Common myeloid progenitor, CD34-positive (primary cell): Measurements from ENCODE around the gene DPEP3. TPM values are rescaled to one million over a fixed set of nuclear protein-coding genes. Genes with fewer than 3 reads are reported as not detected.
A peak's percentile ranks its signal among the peaks of the same experiment; 100 is the strongest.

Source experiments
- CTCF ChIA-PET: fragments of 350-600 bp; sonication (Branson Sonifier 250); formaldehyde crosslinking; loops from one replicate; lab custom pipeline; 2021; ENCODE audit warnings: antibody characterized with exemption; lab: Charles Lee
- POLR2A ChIA-PET: fragments of 350-600 bp; sonication (Branson Sonifier 250); formaldehyde crosslinking; loops from one replicate; lab custom pipeline; 2021; ENCODE audit warnings: antibody characterized with exemption; lab: Charles Lee
- DNase-seq, 3 donors: peaks; one replicate each; pipeline versions ENCODE4 v3.0.0 to v3.0.0-alpha.2; 2013
- H3K27ac ChIP-seq, 2 experiments: 1 replicate in 1 of 2; 2 replicates in 1 of 2; pipeline ENCODE4 v1.7.0; 2013; ENCODE audit warnings: inconsistent platforms in 2 of 2, low read length in 2 of 2, mild to moderate bottlenecking in 2 of 2, low read depth in 1 of 2, moderate library complexity in 1 of 2; ENCODE audit not compliant: severe bottlenecking in 2 of 2, insufficient read depth in 1 of 2, poor library complexity in 1 of 2
- H3K27me3 ChIP-seq, 5 experiments: replicated peaks in 2 of 5; 1 replicate in 3 of 5; 2 replicates in 2 of 5; pipeline versions ENCODE4 v1.6.1 to v1.7.0; 2013; ENCODE audit warnings: low read length in 4 of 5, mild to moderate bottlenecking in 2 of 5, moderate library complexity in 2 of 5, inconsistent platforms in 1 of 5; ENCODE audit not compliant: insufficient read depth in 5 of 5, control insufficient read depth in 4 of 5
- H3K36me3 ChIP-seq, 4 experiments: 1 replicate in 2 of 4; 2 replicates in 2 of 4; pipeline versions ENCODE4 v1.6.1 to v1.7.0; 2013; ENCODE audit warnings: low read length in 3 of 4, control low read depth in 1 of 4, mild to moderate bottlenecking in 1 of 4; ENCODE audit not compliant: control insufficient read depth in 4 of 4, insufficient read depth in 4 of 4
- H3K4me1 ChIP-seq, 4 experiments: 1 replicate in 3 of 4; 2 replicates in 1 of 4; pipeline versions ENCODE4 v1.6.1 to v1.7.1; 2013; ENCODE audit warnings: low read length in 3 of 4, mild to moderate bottlenecking in 3 of 4, control low read depth in 1 of 4, inconsistent platforms in 1 of 4, moderate library complexity in 1 of 4; ENCODE audit not compliant: control insufficient read depth in 4 of 4, insufficient read depth in 4 of 4; ENCODE audit errors: control extremely low read depth in 1 of 4
- H3K4me3 ChIP-seq, 7 experiments: 1 replicate in 4 of 7; 2 replicates in 3 of 7; pipeline versions ENCODE4 v1.5.1 to v1.7.0; 2013; ENCODE audit warnings: mild to moderate bottlenecking in 7 of 7, low read length in 6 of 7, moderate library complexity in 6 of 7, inconsistent platforms in 2 of 7, low read depth in 2 of 7, control low read depth in 1 of 7; ENCODE audit not compliant: insufficient read depth in 4 of 7, control insufficient read depth in 1 of 7; ENCODE audit errors: extremely low read depth in 1 of 7
- H3K9me3 ChIP-seq, 5 experiments: 1 replicate in 4 of 5; 2 replicates in 1 of 5; pipeline versions ENCODE4 v1.6.1 to v1.7.1; 2013; ENCODE audit warnings: low read length in 4 of 5, mild to moderate bottlenecking in 2 of 5, inconsistent platforms in 1 of 5, low read depth in 1 of 5, moderate library complexity in 1 of 5; ENCODE audit not compliant: control insufficient read depth in 4 of 5, insufficient read depth in 2 of 5; ENCODE audit errors: control extremely low read depth in 1 of 5
- WGBS: methylation state at CpG from one replicate; pipeline ENCODE4 v1.1.5; 2013; ENCODE audit not compliant: insufficient coverage; 5-methylcytosine and 5-hydroxymethylcytosine counted together
- polyA plus RNA-seq: library from polyadenylated mRNA; unstranded; fragments of 120-200 nt; gene quantifications from one replicate; pipeline ENCODE4 v1.2.1, GENCODE V29; 2013

The DPEP3 gene
- polyA plus RNA-seq = 6.6 TPM

GRCh38 chr16:67979955-67980678 lies at the start of gene DPEP3:
Gene DPEP3 (minus strand): TSS chr16:67980499. CDS start chr16:67980380, 119 bp downstream.
- POLR2A ChIA-PET = interaction anchor here (2.6 kb wide), 1 partner anchor 11 kb away, joined by 12 read pairs; the partner anchor contains the start of gene SLC12A4
- H3K4me3 ChIP-seq = peak within 1 kb of the TSS in 2 of 7 experiments; percentile 11 to 26
- H3K27me3 ChIP-seq = no peaks in the 10 kb centered on the region
- DNase-seq = peak; percentile 46 to 71 (median 66)
- peaks cover 8 to 19% (median 17%) of the 10 kb centered on the region in 4 experiments for H3K4me1 ChIP-seq
- H3K36me3 ChIP-seq = no peaks in the 10 kb centered on the region
- 73% methylated on average over 55 of the region's 62 CpGs for WGBS
- no peaks in the 10 kb centered on the region for H3K9me3 ChIP-seq
- no peak within 1 kb of the TSS for H3K27ac ChIP-seq
- CTCF ChIA-PET = interaction anchor here (0.8 to 8.4 kb wide), 6 partner anchors 11 to 96 kb away, joined by 3 to 69 read pairs (median 5); partner anchors contain the start of genes DPEP2 and SLC12A4

- Histone ChIP-seq H3K27me3 (no peaks in the 10 kb centered on the region), H3K27ac (no peak overlapping the region), H3K4me1 (peaks cover 0 to 6% (median 4%) of the 10 kb centered on the region in 4 experiments), H3K36me3 (peaks cover 6 to 33% (median 18%) of the 10 kb centered on the region in 4 experiments), H3K9me3 (no peaks in the 10 kb centered on the region), H3K4me3 (no peak overlapping the region)
- POLR2A ChIA-PET = no interaction called here
- DNase-seq = no peak
- 96% methylated on average over 2 of the region's 3 CpGs for WGBS
- CTCF ChIA-PET = interaction anchor here (1.1 to 2.4 kb wide), 6 partner anchors 11 to 51 kb away, joined by 3 to 7 read pairs (median 4); partner anchors contain the start of gene DPEP2NB
These were observed 48.7 kb upstream of the DPEP3 start for GRCh38 chr16:68028996-68029395.

- Histone ChIP-seq H3K4me3 (peak within 1 kb of the TSS; percentile 93 to 98 (median 95)), H3K27ac (peak within 1 kb of the TSS; percentile 82 to 92)
- CTCF ChIA-PET = interaction anchor here (0.6 to 3.3 kb wide), 14 partner anchors 9 to 206 kb away, joined by 3 to 19 read pairs (median 4); no protein-coding TSS in a partner anchor
These were observed 42.6 kb upstream of the DPEP3 start, which contains the start of the genes DDX28 and DUS2 for GRCh38 chr16:68022728-68023537. Gene DDX28 (minus strand): TSS chr16:68023232. CDS start chr16:68023202, 30 bp downstream. Gene DUS2 (plus strand): TSS chr16:68023284. CDS start chr16:68038024, 14,740 bp downstream.

GRCh38 chr16:68022278-68022727 lies 42.0 kb upstream of the DPEP3 start:
- peaks cover 7 to 29% (median 23%) of the 10 kb centered on the region in 4 experiments for H3K4me1 ChIP-seq
- ChIA-PET CTCF (interaction anchor here (0.9 to 3.3 kb wide), 7 partner anchors 16 to 206 kb away, joined by 3 to 19 read pairs (median 4); no protein-coding TSS in a partner anchor), POLR2A (interaction anchor here (0.6 to 2.0 kb wide), 8 partner anchors 9 to 37 kb away, joined by 3 to 14 read pairs (median 5); partner anchors contain the start of gene DPEP2)
- DNase-seq = no peak
- WGBS = 15% methylated on average over 18 of the region's 19 CpGs
- H3K4me3 ChIP-seq = peak overlapping the region; percentile 93 to 98 (median 95)
- no peaks in the 10 kb centered on the region for H3K27me3 ChIP-seq
- H3K27ac ChIP-seq = peak overlapping the region; percentile 82 to 92
- no peaks in the 10 kb centered on the region for H3K9me3 ChIP-seq
- H3K36me3 ChIP-seq = peaks cover 0 to 26% (median 10%) of the 10 kb centered on the region in 4 experiments

More at GRCh38 chr16:68022728-68023537, 42.6 kb upstream of the DPEP3 start, which contains the start of the genes DDX28 and DUS2:
- under 1% methylated on average over 83 of the region's 84 CpGs for WGBS
- POLR2A ChIA-PET = interaction anchor here (0.6 to 2.0 kb wide), 12 partner anchors 10 to 98 kb away, joined by 3 to 14 read pairs (median 4); partner anchors contain the start of gene DPEP2
- H3K9me3 ChIP-seq = no peaks in the 10 kb centered on the region
- H3K27me3 ChIP-seq = no peaks in the 10 kb centered on the region
- H3K36me3 ChIP-seq = peaks cover 1 to 32% (median 14%) of the 10 kb centered on the region in 4 experiments
- peak; percentile 94 to 97 (median 97) for DNase-seq
- peaks cover 7 to 29% (median 23%) of the 10 kb centered on the region in 4 experiments for H3K4me1 ChIP-seq

- ChIA-PET POLR2A (interaction anchor here (0.7 to 2.0 kb wide), 3 partner anchors 16 to 36 kb away, joined by 3 to 7 read pairs (median 4); no protein-coding TSS in a partner anchor), CTCF (interaction anchor here (0.7 to 3.3 kb wide), 7 partner anchors 16 to 205 kb away, joined by 3 to 19 read pairs (median 4); no protein-coding TSS in a partner anchor)
- 96% methylated on average over 10 of the region's 10 CpGs for WGBS
- Histone ChIP-seq H3K4me1 (peaks cover 7 to 29% (median 23%) of the 10 kb centered on the region in 4 experiments), H3K9me3 (no peaks in the 10 kb centered on the region), H3K27me3 (no peaks in the 10 kb centered on the region), H3K27ac (no peak overlapping the region), H3K36me3 (peaks cover 0 to 22% (median 7%) of the 10 kb centered on the region in 4 experiments), H3K4me3 (peak overlapping the region in 4 of 7 experiments; percentile 93 to 98 (median 96))
- DNase-seq = no peak
These were observed 41.2 kb upstream of the DPEP3 start for GRCh38 chr16:68021490-68021889.

GRCh38 chr16:68019167-68019680 lies 38.9 kb upstream of the DPEP3 start:
- Histone ChIP-seq H3K9me3 (no peaks in the 10 kb centered on the region), H3K4me3 (no peak overlapping the region), H3K27ac (no peak overlapping the region), H3K36me3 (peaks cover 0 to 13% (median 4%) of the 10 kb centered on the region in 4 experiments), H3K4me1 (peaks cover 4 to 28% (median 24%) of the 10 kb centered on the region in 4 experiments), H3K27me3 (no peaks in the 10 kb centered on the region)
- WGBS = 98% methylated on average over 7 of the region's 8 CpGs
- POLR2A ChIA-PET = no interaction called here
- no peak for DNase-seq
- CTCF ChIA-PET = interaction anchor here (1.0 to 1.4 kb wide), 2 partner anchors 20 to 30 kb away, joined by 3 read pairs; partner anchors contain the start of gene DPEP2
